K562 (cell line): ENCODE results near the gene ROBO1. TPM values are rescaled to one million over a fixed set of nuclear protein-coding genes. Genes with fewer than 3 reads are reported as not detected.

Source experiments
- ATAC-seq: fragments of 200-7000 bp; cut with Tn5 transposase; 3 replicates; pipeline ENCODE4 v1.9.1; 2020; ENCODE audit warnings: moderate library complexity
- BruUV-seq: library from RNA; stranded (reverse); fragments of 400-500 nt; replicated peaks from 2 replicates; lab custom pipeline; 2021; lab: Mats Ljungman, UMichigan
- CTCF ChIA-PET: fragments of 300-600 bp; formaldehyde crosslinking; extraction: SDS; loops from one replicate; lab custom pipeline; 2021; ENCODE audit warnings: low intra/inter-chr PET ratio; lab: Yijun Ruan, JAX
- POLR2A ChIA-PET: fragments of 300-600, 350-650 bp; sonication (Branson Sonifier 250); formaldehyde crosslinking; extraction: SDS; loops from one replicate; lab custom pipeline; 2021; ENCODE audit warnings: antibody characterized with exemption, inconsistent platforms; lab: Yijun Ruan, JAX
- DNase-seq, 4 experiments: peaks; one replicate each; pipeline versions ENCODE4 v3.0.0 to v3.0.0-alpha.2; 2011 to 2018; ENCODE audit warnings: low spot score in 3 of 4, mixed read lengths in 3 of 4; ENCODE audit errors: extremely low read depth in 1 of 4
- FAIRE-seq: peaks from 2 replicates; lab custom pipeline; 2011; peaks lifted over from hg19 to GRCh38; lab: Jason Lieb, UNC
- H2AFZ ChIP-seq: 2 replicates; pipeline ENCODE4 v1.6.0; 2011; ENCODE audit warnings: low read depth, low read length, control low read depth, inconsistent platforms
- H3K27ac ChIP-seq: fragments of 200-600 bp; 3 replicates; pipeline ENCODE4 v1.8.0; 2011; ENCODE audit warnings: low read depth, mild to moderate bottlenecking, control low read depth, inconsistent platforms, low read length, moderate library complexity, mixed read lengths; ENCODE audit errors: extremely low read depth
- H3K27me3 ChIP-seq, 2 experiments: fragments of 300-600 bp in 1 of 2; 2 replicates in 1 of 2; 3 replicates in 1 of 2; pipeline versions ENCODE4 v1.6.0 to v1.8.0; 2011; ENCODE audit warnings: inconsistent platforms in 2 of 2, low read length in 2 of 2, mild to moderate bottlenecking in 1 of 2, mixed read lengths in 1 of 2, moderate library complexity in 1 of 2; ENCODE audit not compliant: control insufficient read depth in 2 of 2, insufficient read depth in 2 of 2
- H3K36me3 ChIP-seq: fragments of 300-600 bp; 3 replicates; pipeline ENCODE4 v1.8.0; 2011; ENCODE audit warnings: mild to moderate bottlenecking, low read length, inconsistent platforms; ENCODE audit not compliant: control insufficient read depth, insufficient read depth
- H3K4me1 ChIP-seq, 2 experiments: fragments of 200-600 bp in 1 of 2; replicated peaks in 1 of 2; 2 replicates in 1 of 2; 3 replicates in 1 of 2; pipeline versions ENCODE4 v1.5.1 to v1.8.0; 2011; ENCODE audit warnings: inconsistent platforms in 2 of 2, low read length in 2 of 2, mild to moderate bottlenecking in 1 of 2, mixed read lengths in 1 of 2, moderate library complexity in 1 of 2; ENCODE audit not compliant: control insufficient read depth in 2 of 2, insufficient read depth in 2 of 2
- H3K4me2 ChIP-seq: 2 replicates; pipeline ENCODE4 v1.6.1; 2011; ENCODE audit warnings: low read length, control low read depth, inconsistent platforms, mixed read lengths; ENCODE audit not compliant: insufficient read depth
- H3K4me3 ChIP-seq: fragments of 200-600 bp; sonication (generic), shearing (Covaris generic); 2 replicates; pipeline ENCODE4 v1.5.1; 2016; ENCODE audit warnings: control low read depth, inconsistent platforms
- H3K79me2 ChIP-seq: fragments of 200-600 bp; 3 replicates; pipeline ENCODE4 v1.8.0; 2011; ENCODE audit warnings: low read length, inconsistent platforms; ENCODE audit not compliant: control insufficient read depth, insufficient read depth
- H3K9ac ChIP-seq, 2 experiments: 2 replicates each; pipeline versions ENCODE4 v1.6.0 to v1.6.1; 2011; ENCODE audit warnings: low read depth in 2 of 2, low read length in 2 of 2, control low read depth in 1 of 2, inconsistent platforms in 1 of 2, mild to moderate bottlenecking in 1 of 2, mixed read lengths in 1 of 2; ENCODE audit not compliant: insufficient read depth in 1 of 2
- H3K9me1 ChIP-seq: one replicate; pipeline ENCODE4 v1.6.0; 2011; ENCODE audit warnings: inconsistent platforms, mild to moderate bottlenecking, low read length, moderate library complexity; ENCODE audit not compliant: control insufficient read depth, insufficient read depth
- H3K9me3 ChIP-seq: replicated peaks from 2 replicates; pipeline ENCODE4 v1.5.1; 2011; ENCODE audit warnings: low read depth, low read length, inconsistent platforms; ENCODE audit not compliant: control insufficient read depth, insufficient read depth
- H4K20me1 ChIP-seq: replicated peaks from 2 replicates; pipeline ENCODE4 v1.6.1; 2011; ENCODE audit warnings: low read length, inconsistent platforms, mixed read lengths; ENCODE audit not compliant: control insufficient read depth, insufficient read depth
- FOXA3 ChIP-seq, 2 experiments: fragments of 450-650 bp in 1 of 2; sonication (generic) in 1 of 2; formaldehyde crosslinking; IDR thresholded peaks in 1 of 2; conservative IDR thresholded peaks in 1 of 2; 2 replicates each; pipeline versions ENCODE4 v1.4.0 to v1.8.0; 2020 to 2022; ENCODE audit warnings: mild to moderate bottlenecking in 2 of 2, missing genetic modification reagents in 1 of 2
- FOXM1 ChIP-seq, 2 experiments: fragments of 450-650 bp in 1 of 2; sonication (generic) in 1 of 2; formaldehyde crosslinking in 1 of 2; IDR thresholded peaks; 2 replicates each; pipeline versions ENCODE4 v1.6.1 to v1.9.0; 2017 to 2022; ENCODE audit warnings: low read depth in 2 of 2, mild to moderate bottlenecking in 2 of 2, missing genetic modification reagents in 1 of 2, moderate library complexity in 1 of 2
- HMBOX1 ChIP-seq: sonication (generic); IDR thresholded peaks from 2 replicates; pipeline ENCODE4 v1.6.1; 2016
- IRF1 ChIP-seq: sonication (generic); formaldehyde crosslinking; IDR thresholded peaks from 2 replicates; pipeline ENCODE4 v1.8.0; 2022; ENCODE audit warnings: missing genetic modification reagents, mild to moderate bottlenecking, borderline replicate concordance
- SIRT6 ChIP-seq: IDR thresholded peaks from one replicate; pipeline ENCODE4 v1.6.1; 2012; ENCODE audit warnings: low read depth, mild to moderate bottlenecking, control low read depth, inconsistent platforms, low read length, moderate library complexity
- SMARCA4 ChIP-seq: fragments of 450-650 bp; IDR thresholded peaks from 2 replicates; pipeline ENCODE4 v1.6.1; 2016
- SMARCC2 ChIP-seq: fragments of 450-650 bp; IDR thresholded peaks from 2 replicates; pipeline ENCODE4 v1.6.1; 2017; ENCODE audit warnings: antibody characterized with exemption, moderate library complexity, mild to moderate bottlenecking, low read depth
- XRCC5 ChIP-seq: fragments of 200-400 bp; formaldehyde crosslinking; IDR thresholded peaks from 2 replicates; pipeline ENCODE4 v1.6.1; 2017; ENCODE audit warnings: low read depth, mild to moderate bottlenecking, low read length
- ZMIZ1 ChIP-seq, 2 experiments: fragments of 150-350 bp in 1 of 2; IDR thresholded peaks; 2 replicates each; pipeline ENCODE4 v1.6.1; 2012 to 2016; ENCODE audit warnings: low read depth in 2 of 2, low read length in 2 of 2, mild to moderate bottlenecking in 1 of 2, moderate library complexity in 1 of 2
- ZNF134 ChIP-seq: fragments of 250-450 bp; sonication (Bioruptor Pico); conservative IDR thresholded peaks from 2 replicates; pipeline ENCODE4 v1.4.0; 2020
- ZNF197 ChIP-seq: fragments of 200-800 bp; sonication (Bioruptor generic); IDR thresholded peaks from 2 replicates; pipeline ENCODE4 v1.6.1; 2016; ENCODE audit warnings: low read depth, missing genetic modification characterization, missing compliant biosample characterization
- ZNF280A ChIP-seq: fragments of 450-650 bp; IDR thresholded peaks from 2 replicates; pipeline ENCODE4 v1.6.1; 2018; ENCODE audit warnings: mild to moderate bottlenecking, low read depth; ENCODE audit not compliant: partially characterized antibody
- ZNF584 ChIP-seq: fragments of 200-800 bp; sonication (Bioruptor generic); IDR thresholded peaks from 2 replicates; pipeline ENCODE4 v1.6.1; 2016; ENCODE audit warnings: low read depth, mild to moderate bottlenecking, missing genetic modification characterization, missing compliant biosample characterization
- WGBS: fragments of 100-300 bp; shearing (Covaris generic); methylation state at CpG from one replicate; pipeline ENCODE4 v1.1.6; 2016; ENCODE audit warnings: low coverage, mixed read lengths; ENCODE audit not compliant: insufficient coverage; ENCODE audit errors: missing lambda C conversion rate; 5-methylcytosine and 5-hydroxymethylcytosine counted together
- in situ Hi-C: fragments of 300-500 bp; cut with MboI; formaldehyde crosslinking; loops from 4 replicates; pipeline ENCODE4 v1.15.0; 2018; ENCODE audit warnings: inconsistent platforms, mixed read lengths
- intact Hi-C: fragments of 100-400 bp; cut with micrococcal nuclease; formaldehyde crosslinking; loops from 2 replicates; pipeline ENCODE4 v1.14.2; 2022
- polyA plus RNA-seq, 8 experiments: library from polyadenylated mRNA; depleted of rRNA in 4 of 8; stranded (reverse) in 5 of 8; unstranded in 3 of 8; fragments of >200 nt; fragmentation: Nextera tagmentation in 2 of 8; fragmentation: Illumina TruSeq in 1 of 8; extraction: Ambion mirVana in 2 of 8; extraction: Trizol in 1 of 8; gene quantifications; 2 replicates each; pipeline versions ENCODE4 v1.2.1 to v1.2.3, GENCODE V29; 2011 to 2014; ENCODE audit warnings: inconsistent platforms in 1 of 8, missing spikeins in 1 of 8
- total RNA-seq, 7 experiments: library from RNA; depleted of rRNA in 6 of 7; stranded (reverse); fragments of >200 nt in 6 of 7; fragmentation: Illumina TruSeq in 2 of 7; extraction: Trizol in 2 of 7; gene quantifications; 2 replicates each; pipeline versions ENCODE4 v1.2.1 to v1.2.3, GENCODE V29; 2011 to 2021; ENCODE audit warnings: low replicate concordance in 1 of 7

The ROBO1 gene
- total and polyA plus RNA-seq, 9 of the 15 experiments (the other 6 are each of a cell fraction or from before 2014, with no cell fraction given): 0.01 to 0.53 (median 0.17) TPM; not detected in 5

- H3K4me2 ChIP-seq: no peak overlapping the region
- H3K9me3 ChIP-seq: no peaks in the 10 kb centered on the region
- no peaks in the 10 kb centered on the region for H3K79me2 ChIP-seq
- H3K9me1 ChIP-seq: no peaks in the 10 kb centered on the region
- CTCF ChIA-PET: no interaction called here
- H3K9ac ChIP-seq: no peak overlapping the region
- no peak for FAIRE-seq
- POLR2A ChIA-PET: no interaction called here
- in situ Hi-C loops (no loop called here), intact Hi-C loops (no loop called here)
- H2AFZ ChIP-seq: no peak overlapping the region
- DNase-seq: no peak
- no peaks in the 10 kb centered on the region for H3K4me1 ChIP-seq
- H3K4me3 ChIP-seq: no peak overlapping the region
- no peaks in the 10 kb centered on the region for H3K27me3 ChIP-seq
- no peaks in the 10 kb centered on the region for H4K20me1 ChIP-seq
- no TSS peak for BruUV-seq
- 0% methylated on average over 4 of the region's 4 CpGs for WGBS
- no peak for ATAC-seq
- no peak overlapping the region for H3K27ac ChIP-seq
- H3K36me3 ChIP-seq: no peaks in the 10 kb centered on the region
- TF ChIP-seq ZMIZ1 (IDR thresholded peaks at IDR 0.05; ENCODE audit: low read depth in 2 of 2, low read length in 2 of 2) (no peak), XRCC5 (no peak), SIRT6 (no peak), SMARCC2 (no peak), SMARCA4 (no peak), FOXA3 (CRISPR knock-in tag; conservative IDR thresholded peaks at IDR 0.05 in 1 of 2, IDR thresholded peaks at IDR 0.05 in 1 of 2) (no peak), FOXM1 (IDR thresholded peaks at IDR 0.05; ENCODE audit: low read depth) (no peak), FOXM1 (CRISPR knock-in tag; IDR thresholded peaks at IDR 0.05; ENCODE audit: low read depth) (no peak), ZNF134 (CRISPR knock-in tag) (no peak), HMBOX1 (no peak), ZNF280A (no peak), ZNF584 (no peak), ZNF197 (no peak), IRF1 (CRISPR knock-in tag) (no peak)
Observed at GRCh38 chr3:79002465-79003372, 765.1 kb downstream of the ROBO1 start.
